CD14-positive monocyte (primary cell): ENCODE data around the gene GPS1. TPM values are rescaled to one million over a fixed set of nuclear protein-coding genes. Genes with fewer than 3 reads are reported as not detected.

ENCODE experiments used
- DNase-seq, 3 donors: peaks; one replicate each; pipeline ENCODE4 v3.0.0-alpha.2; 2011 to 2022
- H2AFZ ChIP-seq: 2 replicates; pipeline ENCODE4 v1.6.0; 2012; ENCODE audit warnings: mild to moderate bottlenecking, low read depth, low read length, inconsistent platforms; ENCODE audit not compliant: insufficient read depth, poor library complexity, severe bottlenecking
- H3K27ac ChIP-seq, 2 donors: 1 replicate in 1 of 2; 2 replicates in 1 of 2; pipeline ENCODE4 v1.5.1; 2012 to 2013; ENCODE audit warnings: low read length in 2 of 2, control low read depth in 1 of 2, inconsistent platforms in 1 of 2, low read depth in 1 of 2, mild to moderate bottlenecking in 1 of 2
- H3K27me3 ChIP-seq, 2 donors: one replicate each; pipeline versions ENCODE4 v1.6.0 to v1.6.1; 2011 to 2013; ENCODE audit warnings: low read length in 2 of 2; ENCODE audit not compliant: control insufficient read depth in 2 of 2, insufficient read depth in 2 of 2
- H3K36me3 ChIP-seq, 2 donors: replicated peaks in 1 of 2; 1 replicate in 1 of 2; 2 replicates in 1 of 2; pipeline versions ENCODE4 v1.5.1 to v1.6.1; 2012 to 2013; ENCODE audit warnings: low read length in 2 of 2, control low read depth in 1 of 2, inconsistent platforms in 1 of 2, mild to moderate bottlenecking in 1 of 2; ENCODE audit not compliant: insufficient read depth in 2 of 2, control insufficient read depth in 1 of 2
- H3K4me1 ChIP-seq, 2 donors: 1 replicate in 1 of 2; 2 replicates in 1 of 2; pipeline versions ENCODE4 v1.5.1 to v1.6.1; 2012 to 2013; ENCODE audit warnings: low read length in 2 of 2, control low read depth in 1 of 2, inconsistent platforms in 1 of 2, mild to moderate bottlenecking in 1 of 2, moderate library complexity in 1 of 2; ENCODE audit not compliant: insufficient read depth in 2 of 2, control insufficient read depth in 1 of 2
- H3K4me2 ChIP-seq: replicated peaks from 2 replicates; pipeline ENCODE3; 2012; ENCODE audit warnings: low read length, moderate library complexity, mild to moderate bottlenecking; ENCODE audit not compliant: poor library complexity, severe bottlenecking; ENCODE audit errors: extremely low read depth
- H3K4me3 ChIP-seq, 3 experiments: fragments of 200-600 bp in 1 of 3; sonication (generic) in 1 of 3; replicated peaks in 1 of 3; 1 replicate in 2 of 3; 2 replicates in 1 of 3; pipeline ENCODE4 v1.5.1; 2011 to 2013; ENCODE audit warnings: low read length in 3 of 3, mild to moderate bottlenecking in 3 of 3, control low read depth in 2 of 3, low read depth in 2 of 3, inconsistent platforms in 1 of 3, moderate library complexity in 1 of 3
- H3K79me2 ChIP-seq: 2 replicates; pipeline ENCODE4 v1.6.0; 2012; ENCODE audit warnings: mild to moderate bottlenecking, control low read depth, inconsistent platforms, low read length, moderate library complexity; ENCODE audit not compliant: insufficient read depth
- H3K9ac ChIP-seq: 2 replicates; pipeline ENCODE4 v1.6.0; 2017; ENCODE audit warnings: low read length, mild to moderate bottlenecking; ENCODE audit not compliant: insufficient read depth, poor library complexity, severe bottlenecking
- H3K9me3 ChIP-seq, 2 donors: replicated peaks in 1 of 2; 1 replicate in 1 of 2; 2 replicates in 1 of 2; pipeline versions ENCODE4 v1.5.1 to v1.6.1; 2012 to 2013; ENCODE audit warnings: low read length in 2 of 2, control low read depth in 1 of 2; ENCODE audit not compliant: control insufficient read depth in 1 of 2, insufficient read depth in 1 of 2
- H4K20me1 ChIP-seq: 2 replicates; pipeline ENCODE4 v1.6.0; 2012; ENCODE audit warnings: mild to moderate bottlenecking, low read length, control low read depth, moderate library complexity; ENCODE audit not compliant: insufficient read depth
- H3K27ac Mint-ChIP-seq, 7 donors: one replicate each; pipeline ENCODE4 v1.8.0; 2020; ENCODE audit warnings: mild to moderate bottlenecking in 7 of 7, mixed read lengths in 7 of 7, moderate library complexity in 6 of 7, inconsistent platforms in 2 of 7
- H3K27me3 Mint-ChIP-seq, 3 donors: one replicate each; pipeline ENCODE4 v1.8.0; 2021 to 2022; ENCODE audit warnings: low read depth in 3 of 3, mild to moderate bottlenecking in 3 of 3, mixed read lengths in 3 of 3, moderate library complexity in 3 of 3, inconsistent platforms in 1 of 3
- H3K36me3 Mint-ChIP-seq, 2 donors: one replicate each; pipeline ENCODE4 v1.8.0; 2020; ENCODE audit warnings: mixed read lengths in 2 of 2, inconsistent platforms in 1 of 2, mild to moderate bottlenecking in 1 of 2
- H3K4me1 Mint-ChIP-seq: one replicate; pipeline ENCODE4 v1.8.0; 2020; ENCODE audit warnings: mild to moderate bottlenecking, mixed read lengths
- H3K4me3 Mint-ChIP-seq, 2 donors: one replicate each; pipeline ENCODE4 v1.8.0; 2020; ENCODE audit warnings: mild to moderate bottlenecking in 2 of 2, mixed read lengths in 2 of 2, moderate library complexity in 1 of 2
- H3K9me3 Mint-ChIP-seq, 7 donors: one replicate each; pipeline ENCODE4 v1.8.0; 2020 to 2022; ENCODE audit warnings: mixed read lengths in 7 of 7, mild to moderate bottlenecking in 6 of 7, moderate library complexity in 6 of 7, inconsistent platforms in 2 of 7
- CTCF ChIP-seq: fragments of 200-600 bp; IDR thresholded peaks from one replicate; pipeline ENCODE4 v1.8.0; 2022; ENCODE audit warnings: antibody characterized with exemption, mild to moderate bottlenecking
- WGBS: methylation state at CpG from one replicate; pipeline ENCODE4 v1.1.5; 2013; ENCODE audit warnings: missing lambda C conversion rate; ENCODE audit not compliant: insufficient coverage; 5-methylcytosine and 5-hydroxymethylcytosine counted together
- intact Hi-C, 2 donors: fragments of 100-400 bp; cut with micrococcal nuclease; formaldehyde crosslinking; loops; one replicate each; pipeline versions ENCODE4 v1.15.0 to v1.15.1; 2023
- polyA plus RNA-seq, 3 donors: library from polyadenylated mRNA; depleted of rRNA in 1 of 3; unstranded in 2 of 3; stranded (reverse) in 1 of 3; fragments of 300-500 nt in 2 of 3; fragments of >200 nt in 1 of 3; fragmentation: Illumina TruSeq in 2 of 3; gene quantifications; 1 replicate in 2 of 3; 2 replicates in 1 of 3; pipeline ENCODE4 v1.2.3, GENCODE V29; 2012 to 2021

GPS1 gene
- polyA plus RNA-seq, 3 donors, result 101 to 130 (median 110) TPM

GRCh38 chr17:82076018-82076784 is 24.5 kb downstream of the GPS1 start:
- Histone ChIP-seq H4K20me1 (no peaks in the 10 kb centered on the region), H3K4me3 (no peak overlapping the region), H3K79me2 (no peaks in the 10 kb centered on the region), H3K9ac (no peak overlapping the region), H3K27ac (no peak overlapping the region), H3K27me3 (no peaks in the 10 kb centered on the region), H2AFZ (no peak overlapping the region), H3K36me3 (peaks cover 20 to 22% of the 10 kb centered on the region in 2 donors), H3K4me2 (no peak overlapping the region), H3K9me3 (no peaks in the 10 kb centered on the region), H3K4me1 (no peaks in the 10 kb centered on the region)
- Mint-ChIP-seq H3K27ac (peak overlapping the region in 3 of 7 donors; percentile 30 to 70 (median 50)), H3K4me1 (no peaks in the 10 kb centered on the region), H3K9me3 (peaks cover 0 to 1% (median 0%) of the 10 kb centered on the region in 7 donors), H3K4me3 (no peak overlapping the region), H3K27me3 (peaks cover 3 to 10% (median 8%) of the 10 kb centered on the region in 3 donors), H3K36me3 (peaks cover 18 to 25% of the 10 kb centered on the region in 2 donors)
- WGBS, result 85% methylated on average over 16 of the region's 25 CpGs
- DNase-seq, result no peak
- intact Hi-C loops, result no loop called here
- no peak for TF ChIP-seq CTCF

GRCh38 chr17:82076785-82077591 is 25.3 kb downstream of the GPS1 start:
- H3K36me3 ChIP-seq, result peaks cover 24 to 26% of the 10 kb centered on the region in 2 donors
- H2AFZ ChIP-seq, result no peak overlapping the region
- no peaks in the 10 kb centered on the region for H4K20me1 ChIP-seq
- no peak for TF ChIP-seq CTCF
- H3K4me3 ChIP-seq, result no peak overlapping the region
- H3K9me3 ChIP-seq, result no peaks in the 10 kb centered on the region
- peaks cover 3 to 10% (median 6%) of the 10 kb centered on the region in 3 donors for H3K27me3 Mint-ChIP-seq
- no peaks in the 10 kb centered on the region for H3K79me2 ChIP-seq
- no peak overlapping the region for H3K27ac ChIP-seq
- intact Hi-C loops, result no loop called here
- DNase-seq, result no peak
- H3K27me3 ChIP-seq, result no peaks in the 10 kb centered on the region
- H3K4me1 Mint-ChIP-seq, result no peaks in the 10 kb centered on the region
- peaks cover 0 to 1% (median 0%) of the 10 kb centered on the region in 7 donors for H3K9me3 Mint-ChIP-seq
- H3K36me3 Mint-ChIP-seq, result peaks cover 20 to 31% of the 10 kb centered on the region in 2 donors
- H3K27ac Mint-ChIP-seq, result peak overlapping the region in 1 of 7 donors; percentile 31
- no peak overlapping the region for H3K9ac ChIP-seq
- no peak overlapping the region for H3K4me3 Mint-ChIP-seq
- H3K4me2 ChIP-seq, result no peak overlapping the region
- WGBS, result 86% methylated on average over 13 of the region's 21 CpGs
- H3K4me1 ChIP-seq, result no peaks in the 10 kb centered on the region
